ENCODE results near the gene TRMT1L. TPM values are rescaled to one million over a fixed set of nuclear protein-coding genes. Genes with fewer than 3 reads are reported as not detected.
A peak's percentile ranks its signal among the peaks of the same experiment; 100 is the strongest.

Gene TRMT1L
- total RNA-seq, 4 donors from 2014 or later, result 7.9 to 29.9 (median 15.3) TPM

- no peak for TF ChIP-seq CTCF (IDR thresholded peaks at IDR 0.05)
- no peak for TF ChIP-seq POLR2A (IDR thresholded peaks at IDR 0.05)
- intact Hi-C loops (cut with DNase I), result no loop called here
- no peak for DNase-seq
- H3K9me3 ChIP-seq, result no peaks in the 10 kb centered on the region
- H3K27ac ChIP-seq, result peak overlapping the region; percentile 96 to 99 (median 98)
- peak overlapping the region; percentile 64 to 95 (median 88) for H3K4me3 ChIP-seq
- H3K4me1 ChIP-seq, result peaks cover 0 to 45% (median 13%) of the 10 kb centered on the region in 3 donors
- no peaks in the 10 kb centered on the region for H3K27me3 ChIP-seq
- H3K36me3 ChIP-seq, result peaks cover 0 to 9% (median 0%) of the 10 kb centered on the region in 3 donors
- WGBS, 2 donors, result 0% methylated on average over 13 to 17 of the region's 30 CpGs
These were observed 382 bp downstream of the TRMT1L start for GRCh38 chr1:185156288-185156853.

- WGBS, 2 donors, result 5 to 15% methylated on average over 11 of the region's 11 CpGs
- no peak for DNase-seq
These were observed 1.0 kb downstream of the TRMT1L start for GRCh38 chr1:185155600-185156287.

GRCh38 chr1:185154912-185155513 lies 1.7 kb downstream of the TRMT1L start:
- no peak for TF ChIP-seq POLR2A (IDR thresholded peaks at IDR 0.05)
- TF ChIP-seq CTCF (IDR thresholded peaks at IDR 0.05), result no peak
- Histone ChIP-seq H3K9me3 (no peaks in the 10 kb centered on the region), H3K27me3 (no peaks in the 10 kb centered on the region), H3K4me3 (peak overlapping the region in 2 of 4 donors; percentile 92 to 95), H3K36me3 (peaks cover 0 to 14% (median 0%) of the 10 kb centered on the region in 3 donors), H3K4me1 (peaks cover 0 to 45% (median 13%) of the 10 kb centered on the region in 3 donors), H3K27ac (peak overlapping the region in 3 of 4 donors; percentile 96 to 99 (median 97))
- DNase-seq, result no peak
- WGBS, 2 donors, result 12 to 23% methylated on average over 2 of the region's 2 CpGs
- intact Hi-C loops (cut with DNase I), result no loop called here

More at GRCh38 chr1:185155600-185156287, 1.0 kb downstream of the TRMT1L start:
- no peak for TF ChIP-seq POLR2A (IDR thresholded peaks at IDR 0.05)
- TF ChIP-seq CTCF (IDR thresholded peaks at IDR 0.05), result no peak
- Histone ChIP-seq H3K27me3 (no peaks in the 10 kb centered on the region), H3K27ac (peak overlapping the region; percentile 96 to 99 (median 98)), H3K9me3 (no peaks in the 10 kb centered on the region), H3K4me3 (peak overlapping the region; percentile 64 to 95 (median 88)), H3K36me3 (peaks cover 0 to 6% (median 0%) of the 10 kb centered on the region in 3 donors), H3K4me1 (peaks cover 0 to 45% (median 13%) of the 10 kb centered on the region in 3 donors)
- intact Hi-C loops (cut with DNase I), result no loop called here

GRCh38 chr1:185152187-185152767 lies 4.5 kb downstream of the TRMT1L start:
- peaks cover 0 to 32% (median 10%) of the 10 kb centered on the region in 3 donors for H3K4me1 ChIP-seq
- no peaks in the 10 kb centered on the region for H3K9me3 ChIP-seq
- intact Hi-C loops (cut with DNase I), result no loop called here
- TF ChIP-seq CTCF (IDR thresholded peaks at IDR 0.05) (no peak), POLR2A (IDR thresholded peaks at IDR 0.05) (no peak)
- peaks cover 0 to 41% (median 0%) of the 10 kb centered on the region in 3 donors for H3K36me3 ChIP-seq
- H3K27ac ChIP-seq, result no peak overlapping the region
- no peaks in the 10 kb centered on the region for H3K27me3 ChIP-seq
- DNase-seq, result no peak
- H3K4me3 ChIP-seq, result no peak overlapping the region
- 79 to 80% methylated on average over 3 of the region's 3 CpGs for WGBS, 2 donors
